ENCODE results near the gene VARS1. TPM values are rescaled to one million over a fixed set of nuclear protein-coding genes. Genes with fewer than 3 reads are reported as not detected.

VARS1 gene
- total RNA-seq, 1 donor from 2014 or later: 161 TPM

GRCh38 chr6:31780507-31781243, 14.9 kb downstream of the VARS1 start:
- H3K27me3 Mint-ChIP-seq (ENCODE audit: insufficient read depth): no peaks in the 10 kb centered on the region
- no peak overlapping the region for H3K27ac Mint-ChIP-seq
- no peak for DNase-seq (ENCODE audit: low spot score)
- H3K9me3 Mint-ChIP-seq: no peaks in the 10 kb centered on the region
- H3K4me1 Mint-ChIP-seq (ENCODE audit: low read depth): peaks cover 19% of the 10 kb centered on the region
- peaks cover 26% of the 10 kb centered on the region for H3K36me3 Mint-ChIP-seq (ENCODE audit: low read depth)
- no peak overlapping the region for H3K4me3 Mint-ChIP-seq
- intact Hi-C loops (cut with micrococcal nuclease): no loop called here

DNA sequence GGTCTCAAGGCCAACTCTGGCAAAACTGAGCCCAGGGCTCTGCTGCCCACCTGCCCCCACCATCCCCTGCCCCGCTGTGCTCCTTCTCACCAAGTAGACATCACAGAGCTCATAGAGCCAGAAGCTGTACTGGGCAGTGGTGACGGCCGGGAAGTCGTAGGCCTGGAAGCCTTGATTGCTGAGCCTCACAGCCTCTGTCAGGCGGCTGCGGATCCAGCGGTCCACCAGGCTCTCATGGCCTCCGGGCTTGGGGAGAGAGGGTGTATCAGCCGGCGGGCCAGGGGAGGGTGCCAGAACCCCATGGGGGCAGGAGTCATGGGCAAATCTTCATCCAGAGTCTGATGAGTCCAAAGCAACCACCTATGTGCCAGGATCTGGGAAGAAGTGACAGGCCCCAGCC, 15.6 kb downstream of the VARS1 start:
- Mint-ChIP-seq H3K27ac (no peak overlapping the region), H3K9me3 (no peaks in the 10 kb centered on the region), H3K4me3 (no peak overlapping the region), H3K4me1 (ENCODE audit: low read depth) (peaks cover 25% of the 10 kb centered on the region), H3K27me3 (ENCODE audit: insufficient read depth) (no peaks in the 10 kb centered on the region), H3K36me3 (ENCODE audit: low read depth) (peaks cover 28% of the 10 kb centered on the region)
- intact Hi-C loops (cut with micrococcal nuclease): no loop called here
- DNase-seq (ENCODE audit: low spot score): no peak

GRCh38 chr6:31778999-31779885, 16.3 kb downstream of the VARS1 start:
- peaks cover 22% of the 10 kb centered on the region for H3K36me3 Mint-ChIP-seq (ENCODE audit: low read depth)
- H3K27me3 Mint-ChIP-seq (ENCODE audit: insufficient read depth): no peaks in the 10 kb centered on the region
- intact Hi-C loops (cut with micrococcal nuclease): no loop called here
- peaks cover 25% of the 10 kb centered on the region for H3K4me1 Mint-ChIP-seq (ENCODE audit: low read depth)
- H3K27ac Mint-ChIP-seq: no peak overlapping the region
- no peaks in the 10 kb centered on the region for H3K9me3 Mint-ChIP-seq
- DNase-seq (ENCODE audit: low spot score): no peak
- no peak overlapping the region for H3K4me3 Mint-ChIP-seq

DNA sequence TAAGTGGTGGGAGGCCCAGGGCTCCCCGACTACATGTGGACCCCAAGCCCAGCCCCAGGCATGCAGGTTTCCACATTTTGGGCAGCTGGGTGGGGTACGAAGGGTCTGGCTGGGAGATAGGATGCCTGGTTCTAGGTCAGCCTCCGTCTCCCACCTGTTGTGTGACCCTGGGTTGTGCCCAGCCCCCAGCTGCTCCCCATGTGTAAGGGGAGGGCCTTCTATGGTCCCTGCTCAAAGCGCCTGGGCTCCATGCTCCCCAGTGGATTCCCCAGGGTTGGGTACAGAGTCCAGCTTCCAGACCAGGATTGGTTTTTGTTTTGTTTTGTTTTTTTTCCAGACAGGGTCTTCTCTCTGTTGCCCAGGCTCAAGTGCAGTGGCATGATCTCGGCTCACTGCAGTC, 17.4 kb downstream of the VARS1 start:
- intact Hi-C loops (cut with micrococcal nuclease): no loop called here
- Mint-ChIP-seq H3K27me3 (ENCODE audit: insufficient read depth) (no peaks in the 10 kb centered on the region), H3K4me1 (ENCODE audit: low read depth) (peaks cover 25% of the 10 kb centered on the region), H3K9me3 (no peaks in the 10 kb centered on the region), H3K36me3 (ENCODE audit: low read depth) (peaks cover 18% of the 10 kb centered on the region), H3K27ac (no peak overlapping the region), H3K4me3 (no peak overlapping the region)
- no peak for DNase-seq (ENCODE audit: low spot score)

GRCh38 chr6:31777667-31778050, 17.9 kb downstream of the VARS1 start:
- no peak overlapping the region for H3K4me3 Mint-ChIP-seq
- intact Hi-C loops (cut with micrococcal nuclease): loop anchor here (1.0 to 2.0 kb wide), 5 partner anchors 18 to 75 kb away; partner anchors contain the start of genes ABHD16A and VARS1
- DNase-seq (ENCODE audit: low spot score): no peak

DNA sequence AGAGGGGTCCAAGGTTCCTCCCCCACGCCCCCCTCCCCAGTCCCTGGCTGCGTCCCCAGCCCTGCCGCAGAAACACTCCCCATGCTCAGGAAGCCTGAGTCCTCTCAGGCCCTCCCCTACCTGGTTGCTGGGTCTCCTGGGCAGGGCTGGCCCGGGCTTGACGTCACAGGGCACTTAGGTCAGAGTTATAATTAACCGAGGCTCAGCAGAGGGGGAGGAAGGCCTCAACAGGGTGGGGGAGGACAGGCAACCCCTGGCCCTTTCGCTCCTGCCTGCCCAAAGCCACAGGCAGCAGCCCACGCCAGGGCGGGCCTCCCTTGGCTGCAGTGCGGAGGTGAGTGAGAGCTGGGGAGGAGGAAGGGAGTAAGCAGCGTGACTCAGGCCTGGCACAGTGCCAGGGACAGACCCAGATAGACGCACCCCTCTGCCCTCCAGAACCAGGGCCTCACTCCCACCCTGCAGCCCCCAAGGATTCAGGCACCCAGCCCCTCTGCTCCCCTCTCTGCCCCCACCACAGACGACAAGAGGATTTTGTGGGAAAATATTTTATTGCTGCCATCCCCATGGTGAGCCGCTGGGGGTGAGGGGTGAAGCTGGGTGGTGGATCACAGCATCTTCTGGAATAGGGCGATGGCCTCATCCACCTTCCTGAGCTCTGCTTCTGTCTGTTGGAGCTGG, 18.4 kb downstream of the VARS1 start, which contains the start of gene VWA7:
Gene VWA7 (minus strand): TSS at position 340 of the 678 bp plus-strand sequence. CDS start 549 bp downstream, outside the sequence.
- Mint-ChIP-seq H3K4me3 (no peak within 1 kb of the TSS), H3K36me3 (ENCODE audit: low read depth) (peaks cover 11% of the 10 kb centered on the region), H3K9me3 (no peaks in the 10 kb centered on the region), H3K4me1 (ENCODE audit: low read depth) (peaks cover 25% of the 10 kb centered on the region), H3K27me3 (ENCODE audit: insufficient read depth) (no peaks in the 10 kb centered on the region), H3K27ac (peak within 1 kb of the TSS; percentile 87)
- intact Hi-C loops (cut with micrococcal nuclease): loop anchor here (1.0 to 2.0 kb wide), 5 partner anchors 18 to 74 kb away; partner anchors contain the start of genes ABHD16A and VARS1
- DNase-seq (ENCODE audit: low spot score): peak; percentile 68

More at GRCh38 chr6:31777667-31778050, 17.9 kb downstream of the VARS1 start:
- Mint-ChIP-seq H3K36me3 (ENCODE audit: low read depth) (peaks cover 15% of the 10 kb centered on the region), H3K27me3 (ENCODE audit: insufficient read depth) (no peaks in the 10 kb centered on the region), H3K4me1 (ENCODE audit: low read depth) (peaks cover 25% of the 10 kb centered on the region), H3K9me3 (no peaks in the 10 kb centered on the region), H3K27ac (peak overlapping the region; percentile 81)

GRCh38 chr6:31776485-31776988, 19.0 kb downstream of the VARS1 start:
- Mint-ChIP-seq H3K36me3 (ENCODE audit: low read depth) (peaks cover 12% of the 10 kb centered on the region), H3K27me3 (ENCODE audit: insufficient read depth) (no peaks in the 10 kb centered on the region), H3K9me3 (no peaks in the 10 kb centered on the region), H3K4me1 (ENCODE audit: low read depth) (peaks cover 26% of the 10 kb centered on the region), H3K27ac (peak overlapping the region; percentile 87), H3K4me3 (no peak overlapping the region)
- DNase-seq (ENCODE audit: low spot score): no peak
- intact Hi-C loops (cut with micrococcal nuclease): loop anchor here (2.0 kb wide), 3 partner anchors 36 to 74 kb away; partner anchors contain the start of gene ABHD16A

DNA sequence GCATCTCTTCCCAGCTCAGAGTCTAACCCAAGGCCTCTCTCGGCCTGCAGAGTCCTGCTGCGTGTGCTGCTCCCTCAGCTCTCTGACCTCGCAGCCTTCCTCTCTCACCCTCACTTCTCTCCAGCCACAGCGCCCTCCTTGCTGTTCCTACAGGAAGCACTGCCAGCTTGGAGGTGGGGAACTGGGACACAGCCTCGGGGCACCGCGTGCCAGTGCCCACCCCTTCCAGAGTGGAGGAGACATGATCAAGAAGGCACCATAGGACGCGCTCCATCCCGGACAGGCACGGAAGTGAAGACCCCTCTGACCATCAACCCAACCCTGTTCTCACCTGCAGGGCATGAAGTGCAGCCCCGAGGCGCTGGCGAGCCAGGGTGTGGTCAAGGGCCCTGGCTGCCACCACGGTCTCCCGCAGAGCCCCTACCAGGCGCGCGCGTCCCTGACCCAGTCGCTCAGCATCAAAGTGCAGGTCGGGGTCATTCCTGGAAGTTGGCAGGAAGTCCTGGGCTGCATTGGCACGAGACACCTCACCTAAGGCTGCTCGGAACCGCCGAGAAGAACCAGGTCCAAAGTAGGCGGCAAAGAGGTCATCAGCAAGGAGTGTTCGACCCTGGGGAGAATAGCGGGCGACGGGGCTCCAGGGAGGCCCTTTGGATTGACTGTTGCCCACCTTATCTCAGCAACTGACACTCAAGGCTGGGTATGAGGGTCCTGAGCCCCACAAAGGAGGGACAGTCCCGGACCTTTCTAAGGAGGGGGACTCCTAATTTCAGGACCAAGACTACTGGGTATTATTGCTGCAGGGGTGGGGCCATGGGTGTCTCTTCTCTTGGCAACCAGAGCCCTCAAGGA, 19.7 kb downstream of the VARS1 start:
- no peak for DNase-seq (ENCODE audit: low spot score)
- H3K9me3 Mint-ChIP-seq: no peaks in the 10 kb centered on the region
- peaks cover 12% of the 10 kb centered on the region for H3K36me3 Mint-ChIP-seq (ENCODE audit: low read depth)
- no peaks in the 10 kb centered on the region for H3K27me3 Mint-ChIP-seq (ENCODE audit: insufficient read depth)
- H3K4me1 Mint-ChIP-seq (ENCODE audit: low read depth): peaks cover 31% of the 10 kb centered on the region
- intact Hi-C loops (cut with micrococcal nuclease): loop anchor here (2.0 kb wide), 3 partner anchors 37 to 73 kb away; partner anchors contain the start of gene ABHD16A
- H3K4me3 Mint-ChIP-seq: no peak overlapping the region
- H3K27ac Mint-ChIP-seq: peak overlapping the region; percentile 87

DNA sequence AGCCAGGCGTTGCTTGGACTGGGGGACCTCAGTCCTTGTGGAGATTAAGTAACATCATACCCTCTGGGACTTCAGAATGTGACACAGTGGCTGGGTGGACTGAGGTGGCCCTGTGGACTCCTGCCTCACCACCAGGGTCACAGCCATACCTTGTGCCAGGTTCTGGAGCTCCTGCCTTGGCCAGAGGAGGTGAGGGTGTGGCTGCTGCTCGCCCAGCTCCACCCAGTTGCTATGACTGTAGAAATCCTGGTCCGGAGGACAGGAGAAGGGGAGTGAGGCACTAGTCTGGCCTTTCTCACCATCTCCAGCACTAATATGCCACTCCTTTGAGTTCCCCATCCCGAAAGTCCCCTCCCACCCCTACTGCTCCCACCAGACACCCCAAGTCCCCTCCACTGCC, 20.4 kb downstream of the VARS1 start:
- no peaks in the 10 kb centered on the region for H3K9me3 Mint-ChIP-seq
- peaks cover 31% of the 10 kb centered on the region for H3K4me1 Mint-ChIP-seq (ENCODE audit: low read depth)
- no peaks in the 10 kb centered on the region for H3K27me3 Mint-ChIP-seq (ENCODE audit: insufficient read depth)
- H3K36me3 Mint-ChIP-seq (ENCODE audit: low read depth): peaks cover 11% of the 10 kb centered on the region
- peak overlapping the region; percentile 74 for H3K27ac Mint-ChIP-seq
- DNase-seq (ENCODE audit: low spot score): no peak
- intact Hi-C loops (cut with micrococcal nuclease): no loop called here
- H3K4me3 Mint-ChIP-seq: no peak overlapping the region

- no peak overlapping the region for H3K4me3 Mint-ChIP-seq
- H3K4me1 Mint-ChIP-seq (ENCODE audit: low read depth): peaks cover 45% of the 10 kb centered on the region
- peaks cover 16% of the 10 kb centered on the region for H3K36me3 Mint-ChIP-seq (ENCODE audit: low read depth)
- intact Hi-C loops (cut with micrococcal nuclease): no loop called here
- peak overlapping the region; percentile 52 for H3K27ac Mint-ChIP-seq
- no peaks in the 10 kb centered on the region for H3K9me3 Mint-ChIP-seq
- no peaks in the 10 kb centered on the region for H3K27me3 Mint-ChIP-seq (ENCODE audit: insufficient read depth)
- DNase-seq (ENCODE audit: low spot score): no peak
Measured at GRCh38 chr6:31771992-31772358, 23.6 kb downstream of the VARS1 start.

DNA sequence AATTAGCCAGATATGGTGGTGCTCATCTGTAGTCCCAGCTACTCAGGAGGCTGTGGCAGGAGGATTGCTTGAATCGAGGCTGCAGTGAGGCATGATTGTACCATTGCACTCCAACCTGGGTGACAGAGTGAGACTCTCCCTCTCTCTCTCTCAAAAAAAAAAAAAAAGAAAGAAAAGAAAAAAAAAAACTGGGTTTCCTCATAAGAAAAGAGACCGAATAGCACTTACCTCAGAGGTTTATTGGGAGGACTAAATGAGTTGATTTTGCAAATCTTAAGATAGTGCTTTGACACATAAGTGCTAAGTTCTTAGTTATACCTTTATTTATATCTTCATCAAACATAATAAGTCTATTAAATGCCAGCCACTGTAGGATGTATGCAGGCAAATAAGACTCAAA, 24.7 kb downstream of the VARS1 start:
- H3K27ac Mint-ChIP-seq: peak overlapping the region; percentile 76
- intact Hi-C loops (cut with micrococcal nuclease): no loop called here

More for the DNA sequence above, 24.7 kb downstream of the VARS1 start:
- Mint-ChIP-seq H3K4me1 (ENCODE audit: low read depth) (peaks cover 35% of the 10 kb centered on the region), H3K27me3 (ENCODE audit: insufficient read depth) (no peaks in the 10 kb centered on the region), H3K9me3 (no peaks in the 10 kb centered on the region), H3K4me3 (no peak overlapping the region), H3K36me3 (ENCODE audit: low read depth) (peaks cover 16% of the 10 kb centered on the region)
- no peak for DNase-seq (ENCODE audit: low spot score)

Data from activated T-helper 1 cell treated with anti-CD3 and anti-CD28 coated beads, Interleukin-12 subunit alpha, Interleukin-12 subunit beta, Interleukin-2, Interleukin-4 antibody, amounts not matched to agents 30 ng/mL and 10 ng/mL and 1 ng/mL, durations not matched to agents 14 hours and 24 hours and 36 hours (primary cell).